SK-N-SH (cell line): ENCODE results near the gene PIGC. TPM values are rescaled to one million over a fixed set of nuclear protein-coding genes. Genes with fewer than 3 reads are reported as not detected.

Source experiments
- CTCF ChIA-PET: fragments of 300-600, 350-600 bp; formaldehyde crosslinking; extraction: SDS; loops from one replicate; lab custom pipeline; 2021; lab: Yijun Ruan, JAX
- POLR2A ChIA-PET: fragments of 350-600 bp; sonication (Branson Sonifier 250); formaldehyde crosslinking; extraction: SDS; loops from one replicate; lab custom pipeline; 2020; ENCODE audit warnings: antibody characterized with exemption, inconsistent platforms; lab: Yijun Ruan, JAX
- DNase-seq: peaks from one replicate; pipeline ENCODE4 v3.0.0; 2012
- H2AFZ ChIP-seq: fragments of 200-600 bp; sonication (generic); 2 replicates; pipeline ENCODE4 v1.8.1; 2016; ENCODE audit warnings: antibody characterized with exemption, mild to moderate bottlenecking, low read depth
- H3F3A ChIP-seq: fragments of 200-600 bp; sonication (generic); replicated peaks from 2 replicates; pipeline ENCODE3; 2016; ENCODE audit warnings: antibody characterized with exemption, mild to moderate bottlenecking; ENCODE audit not compliant: insufficient read depth
- H3K27ac ChIP-seq, 2 experiments: fragments of 200-500 bp in 1 of 2; fragments of 200-600 bp in 1 of 2; sonication (Bioruptor generic) in 1 of 2; sonication (generic), shearing (Covaris generic) in 1 of 2; 2 replicates each; pipeline versions ENCODE4 v1.5.1 to v1.6.1; 2014 to 2016; ENCODE audit warnings: low read depth in 2 of 2, inconsistent platforms in 1 of 2, low read length in 1 of 2, mild to moderate bottlenecking in 1 of 2, mixed read lengths in 1 of 2
- H3K27me3 ChIP-seq: fragments of 200-600 bp; sonication (generic), shearing (Covaris generic); 2 replicates; pipeline ENCODE4 v1.6.1; 2016; ENCODE audit warnings: mixed run types; ENCODE audit not compliant: insufficient read depth
- H3K36me3 ChIP-seq, 2 experiments: fragments of 200-500 bp in 1 of 2; fragments of 200-600 bp in 1 of 2; sonication (Bioruptor generic) in 1 of 2; sonication (generic) in 1 of 2; replicated peaks in 1 of 2; 2 replicates each; pipeline versions ENCODE3 to v1.5.1; 2014 to 2016; ENCODE audit warnings: low read length in 1 of 2, mild to moderate bottlenecking in 1 of 2; ENCODE audit not compliant: insufficient read depth in 2 of 2, control insufficient read depth in 1 of 2
- H3K4me1 ChIP-seq, 2 experiments: fragments of 200-500 bp in 1 of 2; fragments of 200-600 bp in 1 of 2; sonication (Bioruptor generic) in 1 of 2; sonication (generic), shearing (Covaris generic) in 1 of 2; 2 replicates each; pipeline versions ENCODE4 v1.5.1 to v1.6.1; 2014 to 2016; ENCODE audit warnings: low read depth in 1 of 2, low read length in 1 of 2, mixed run types in 1 of 2; ENCODE audit not compliant: insufficient read depth in 2 of 2, control insufficient read depth in 1 of 2
- H3K4me2 ChIP-seq: fragments of 200-600 bp; sonication (generic), shearing (Covaris generic); 2 replicates; pipeline ENCODE4 v1.6.1; 2017; ENCODE audit warnings: mixed run types
- H3K4me3 ChIP-seq, 2 experiments: fragments of 200-500 bp in 1 of 2; fragments of 200-600 bp in 1 of 2; sonication (Bioruptor generic) in 1 of 2; sonication (generic), shearing (Covaris generic) in 1 of 2; 2 replicates each; pipeline versions ENCODE4 v1.5.1 to v1.8.1; 2014 to 2016; ENCODE audit warnings: low read depth in 2 of 2, inconsistent platforms in 1 of 2, low read length in 1 of 2, mild to moderate bottlenecking in 1 of 2, mixed read lengths in 1 of 2, moderate library complexity in 1 of 2
- H3K79me2 ChIP-seq: fragments of 200-600 bp; sonication (generic); 2 replicates; pipeline ENCODE4 v1.8.1; 2017; ENCODE audit warnings: mild to moderate bottlenecking; ENCODE audit not compliant: insufficient read depth
- H3K9ac ChIP-seq: fragments of 200-600 bp; sonication (generic); 2 replicates; pipeline ENCODE4 v1.6.1; 2017; ENCODE audit warnings: mixed run types
- H3K9me2 ChIP-seq: fragments of 200-600 bp; sonication (generic); 2 replicates; pipeline ENCODE4 v1.6.1; 2017; ENCODE audit warnings: mixed run types
- H3K9me3 ChIP-seq: fragments of 200-600 bp; sonication (generic); 2 replicates; pipeline ENCODE4 v1.6.1; 2017; ENCODE audit warnings: mixed run types, mild to moderate bottlenecking, moderate library complexity
- H4K20me1 ChIP-seq: fragments of 200-600 bp; sonication (generic); 2 replicates; pipeline ENCODE4 v1.6.1; 2017; ENCODE audit warnings: mild to moderate bottlenecking, mixed run types; ENCODE audit not compliant: insufficient read depth
- CHD2 ChIP-seq: fragments of 150-350 bp; IDR thresholded peaks from 2 replicates; pipeline ENCODE4 v1.6.1; 2018; ENCODE audit warnings: low read length; ENCODE audit not compliant: partially characterized antibody
- ELF1 ChIP-seq: IDR thresholded peaks from 2 replicates; pipeline ENCODE4 v1.4.0; 2012
- EP300 ChIP-seq, 2 experiments: IDR thresholded peaks; 2 replicates each; pipeline versions ENCODE4 v1.4.0 to v1.6.1; 2012; ENCODE audit warnings: borderline replicate concordance in 1 of 2, low read depth in 1 of 2, low read length in 1 of 2
- FOSL2 ChIP-seq: IDR thresholded peaks from 2 replicates; pipeline ENCODE4 v1.4.0; 2012; ENCODE audit warnings: low read depth, mild to moderate bottlenecking, moderate library complexity, borderline replicate concordance
- FOXJ3 ChIP-seq: sonication (generic); formaldehyde crosslinking; IDR thresholded peaks from 2 replicates; pipeline ENCODE4 v1.5.1; 2020; ENCODE audit warnings: mild to moderate bottlenecking, missing genetic modification reagents
- GATA2 ChIP-seq: sonication (generic); formaldehyde crosslinking; IDR thresholded peaks from 2 replicates; pipeline ENCODE4 v1.5.0; 2020; ENCODE audit warnings: mild to moderate bottlenecking, missing genetic modification reagents
- JUND ChIP-seq: IDR thresholded peaks from 2 replicates; pipeline ENCODE4 v1.4.0; 2012
- MAX ChIP-seq: IDR thresholded peaks from 2 replicates; pipeline ENCODE4 v1.4.0; 2012; ENCODE audit warnings: low read depth
- MEF2A ChIP-seq: IDR thresholded peaks from 2 replicates; pipeline ENCODE4 v1.4.0; 2012; ENCODE audit warnings: low read depth, borderline replicate concordance
- MXI1 ChIP-seq: IDR thresholded peaks from 2 replicates; pipeline ENCODE4 v1.6.1; 2012; ENCODE audit warnings: mild to moderate bottlenecking, low read depth, low read length, improper control_type of control experiment
- NRF1 ChIP-seq: IDR thresholded peaks from 2 replicates; pipeline ENCODE4 v1.6.1; 2012; ENCODE audit warnings: low read depth, mild to moderate bottlenecking, low read length
- PBX3 ChIP-seq: IDR thresholded peaks from 2 replicates; pipeline ENCODE4; 2012
- POLR2AphosphoS5 ChIP-seq: IDR thresholded peaks from 2 replicates; pipeline ENCODE4 v1.6.1; 2012; ENCODE audit warnings: low read depth, low read length
- RAD21 ChIP-seq: IDR thresholded peaks from 2 replicates; pipeline ENCODE4 v1.6.1; 2012; ENCODE audit warnings: mild to moderate bottlenecking, low read length
- RFX5 ChIP-seq: IDR thresholded peaks from 2 replicates; pipeline ENCODE4 v1.6.1; 2012; ENCODE audit warnings: mild to moderate bottlenecking, improper control_type of control experiment, low read length
- SIN3A ChIP-seq: IDR thresholded peaks from 2 replicates; pipeline ENCODE4 v1.6.1; 2012; ENCODE audit warnings: low read depth, mild to moderate bottlenecking, low read length, moderate library complexity, borderline replicate concordance
- SMC3 ChIP-seq: IDR thresholded peaks from 2 replicates; pipeline ENCODE4 v1.6.1; 2012; ENCODE audit warnings: low read depth, low read length, improper control_type of control experiment
- TAF1 ChIP-seq: IDR thresholded peaks from 2 replicates; pipeline ENCODE4 v1.6.1; 2012; ENCODE audit warnings: low read depth, mild to moderate bottlenecking, low read length, moderate library complexity, borderline replicate concordance
- TCF12 ChIP-seq: IDR thresholded peaks from 2 replicates; pipeline ENCODE4 v1.4.0; 2012
- TEAD4 ChIP-seq: IDR thresholded peaks from 2 replicates; pipeline ENCODE4 v1.4.0; 2012; ENCODE audit warnings: mild to moderate bottlenecking, borderline replicate concordance; ENCODE audit not compliant: insufficient read depth
- USF1 ChIP-seq: IDR thresholded peaks from 2 replicates; pipeline ENCODE4 v1.4.0; 2012; ENCODE audit warnings: low read depth, borderline replicate concordance
- WGBS: methylation state at CpG from one replicate; pipeline ENCODE4 v1.1.6; 2017; ENCODE audit warnings: low lambda C conversion rate; 5-methylcytosine and 5-hydroxymethylcytosine counted together
- polyA plus RNA-seq, 3 experiments: library from polyadenylated mRNA; depleted of rRNA; stranded (reverse); fragments of >200 nt; gene quantifications; 2 replicates each; pipeline ENCODE4 v1.2.3, GENCODE V29; 2012

The PIGC gene
- polyA plus RNA-seq, 1 of the 3 experiments (the other 2 are of a cell fraction), result 20.6 TPM

GRCh38 chr1:172398193-172398592 lies 45.7 kb downstream of the PIGC start:
- 88% methylated on average over 2 of the region's 2 CpGs for WGBS
- H3K4me1 ChIP-seq, result peaks cover 15 to 29% of the 10 kb centered on the region in 2 experiments
- TF ChIP-seq CHD2 (no peak), TEAD4 (no peak), GATA2 (CRISPR knock-in tag) (no peak), ELF1 (no peak), NRF1 (no peak), FOSL2 (no peak), SMC3 (no peak), RFX5 (no peak), MAX (no peak), TAF1 (no peak), PBX3 (no peak), EP300 (IDR thresholded peaks at IDR 0.05; ENCODE audit: borderline replicate concordance in 1 of 2, low read depth in 1 of 2, low read length in 1 of 2) (no peak), FOXJ3 (CRISPR knock-in tag) (no peak), JUND (no peak), USF1 (no peak), SIN3A (no peak)
- TF ChIP-seq, all 33 proteins: peak for 0
- H3K9ac ChIP-seq, result no peak overlapping the region
- no peaks in the 10 kb centered on the region for H3K27me3 ChIP-seq
- no peaks in the 10 kb centered on the region for H3K9me3 ChIP-seq
- H3K79me2 ChIP-seq, result no peaks in the 10 kb centered on the region; the same call in 1 of the 2 replicates
- no peak overlapping the region for H3K4me3 ChIP-seq
- H3K9me2 ChIP-seq, result no peaks in the 10 kb centered on the region
- H3K27ac ChIP-seq, result peak overlapping the region; percentile 85 to 88
- H3K36me3 ChIP-seq, result peaks cover 0 to 5% of the 10 kb centered on the region in 2 experiments
- H4K20me1 ChIP-seq, result no peaks in the 10 kb centered on the region
- ChIA-PET POLR2A (no interaction called here), CTCF (interaction anchor here (1.1 to 3.8 kb wide), 14 partner anchors 9 to 430 kb away, joined by 3 to 42 read pairs (median 8); partner anchors contain the start of gene C1orf105)
- H3K4me2 ChIP-seq, result no peak overlapping the region
- peaks cover 19% of the 10 kb centered on the region for H3F3A ChIP-seq
- no peak for DNase-seq
- no peak overlapping the region for H2AFZ ChIP-seq

GRCh38 chr1:172397633-172398032 lies 46.2 kb downstream of the PIGC start:
- POLR2A ChIA-PET, result no interaction called here

More at GRCh38 chr1:172397633-172398032, 46.2 kb downstream of the PIGC start:
- Histone ChIP-seq H3K9me3 (no peaks in the 10 kb centered on the region), H2AFZ (no peak overlapping the region), H3K9ac (no peak overlapping the region), H3K9me2 (no peaks in the 10 kb centered on the region), H3F3A (peaks cover 19% of the 10 kb centered on the region), H3K4me3 (no peak overlapping the region), H3K36me3 (peaks cover 0 to 5% of the 10 kb centered on the region in 2 experiments), H4K20me1 (no peaks in the 10 kb centered on the region), H3K27ac (peak overlapping the region; percentile 22 to 85; a peak in 3 of 4 replicates), H3K79me2 (no peaks in the 10 kb centered on the region; the same call in 1 of the 2 replicates), H3K27me3 (no peaks in the 10 kb centered on the region), H3K4me2 (0 out of 2 replicates have a peak overlapping the region, but pooled peaks have one; percentile 2), H3K4me1 (peaks cover 15 to 29% of the 10 kb centered on the region in 2 experiments)
- 85% methylated on average over 2 of the region's 2 CpGs for WGBS
- TF ChIP-seq CHD2 (no peak), MXI1 (no peak), POLR2AphosphoS5 (no peak), RFX5 (no peak), RAD21 (no peak), MEF2A (no peak), FOSL2 (no peak), TEAD4 (no peak), TCF12 (no peak)
- CTCF ChIA-PET, result interaction anchor here (1.1 to 3.6 kb wide), 6 partner anchors 24 to 430 kb away, joined by 3 to 31 read pairs (median 6); partner anchors contain the start of gene C1orf105
- DNase-seq, result no peak
